ENCODE data around the gene COL1A1.
A peak's percentile ranks its signal among the peaks of the same experiment; 100 is the strongest.

COL1A1 gene

DNA sequence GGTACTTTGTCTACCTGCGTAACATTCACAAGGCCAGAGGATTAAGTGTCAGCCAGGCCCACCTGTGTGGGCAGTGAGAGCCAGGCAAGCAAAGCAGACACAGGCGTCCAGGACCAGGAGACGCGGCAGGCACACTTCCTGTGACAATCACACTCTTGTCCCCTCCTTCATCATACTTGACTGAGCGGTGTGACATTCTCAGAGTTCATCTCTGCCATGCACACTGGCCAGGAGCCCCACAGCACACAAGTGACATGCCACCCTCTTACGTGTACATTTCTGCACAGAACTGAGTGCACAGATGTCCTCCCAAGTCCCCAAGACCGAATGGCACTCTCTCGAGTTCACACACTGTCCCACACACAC is 59.7 kb downstream of the COL1A1 start:
- DNase-seq (ENCODE audit: low read depth in 2 of 2): no peak

DNA sequence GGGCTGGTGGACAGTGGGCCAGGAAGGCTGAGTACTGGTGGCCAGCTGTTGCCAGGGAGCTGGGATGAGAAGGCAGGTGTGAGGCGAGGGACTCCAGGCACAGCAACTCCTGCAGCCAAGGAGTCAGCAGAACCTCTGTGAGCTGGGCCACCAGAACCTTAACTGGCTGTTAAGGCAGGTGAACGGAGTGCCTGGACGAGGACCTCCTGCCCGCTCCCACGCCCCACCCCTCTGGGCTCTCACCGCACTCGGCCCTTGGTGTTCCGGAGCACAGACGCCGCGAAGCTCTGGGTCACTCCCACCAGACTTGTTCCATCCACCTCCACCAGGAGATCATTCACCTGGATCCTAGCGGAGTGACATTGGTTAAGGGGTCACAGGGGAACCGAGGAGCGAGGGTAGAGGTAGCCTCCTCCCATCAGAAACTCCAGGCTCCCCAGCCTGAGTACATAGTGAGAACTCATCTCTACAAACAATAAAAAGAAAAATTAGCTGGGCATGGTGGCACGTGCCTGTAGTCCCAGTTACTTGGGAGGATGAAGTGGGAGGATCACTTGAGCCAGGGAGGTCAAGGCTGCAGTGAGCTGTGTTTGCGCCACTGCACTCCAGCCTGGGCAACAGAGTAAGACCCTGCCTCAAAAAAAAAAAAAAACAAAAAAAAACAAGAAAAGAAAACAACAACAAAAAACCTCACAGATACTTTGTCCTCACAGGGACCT is 60.2 kb downstream of the COL1A1 start:
- DNase-seq (ENCODE audit: low read depth in 2 of 2): no peak

DNA sequence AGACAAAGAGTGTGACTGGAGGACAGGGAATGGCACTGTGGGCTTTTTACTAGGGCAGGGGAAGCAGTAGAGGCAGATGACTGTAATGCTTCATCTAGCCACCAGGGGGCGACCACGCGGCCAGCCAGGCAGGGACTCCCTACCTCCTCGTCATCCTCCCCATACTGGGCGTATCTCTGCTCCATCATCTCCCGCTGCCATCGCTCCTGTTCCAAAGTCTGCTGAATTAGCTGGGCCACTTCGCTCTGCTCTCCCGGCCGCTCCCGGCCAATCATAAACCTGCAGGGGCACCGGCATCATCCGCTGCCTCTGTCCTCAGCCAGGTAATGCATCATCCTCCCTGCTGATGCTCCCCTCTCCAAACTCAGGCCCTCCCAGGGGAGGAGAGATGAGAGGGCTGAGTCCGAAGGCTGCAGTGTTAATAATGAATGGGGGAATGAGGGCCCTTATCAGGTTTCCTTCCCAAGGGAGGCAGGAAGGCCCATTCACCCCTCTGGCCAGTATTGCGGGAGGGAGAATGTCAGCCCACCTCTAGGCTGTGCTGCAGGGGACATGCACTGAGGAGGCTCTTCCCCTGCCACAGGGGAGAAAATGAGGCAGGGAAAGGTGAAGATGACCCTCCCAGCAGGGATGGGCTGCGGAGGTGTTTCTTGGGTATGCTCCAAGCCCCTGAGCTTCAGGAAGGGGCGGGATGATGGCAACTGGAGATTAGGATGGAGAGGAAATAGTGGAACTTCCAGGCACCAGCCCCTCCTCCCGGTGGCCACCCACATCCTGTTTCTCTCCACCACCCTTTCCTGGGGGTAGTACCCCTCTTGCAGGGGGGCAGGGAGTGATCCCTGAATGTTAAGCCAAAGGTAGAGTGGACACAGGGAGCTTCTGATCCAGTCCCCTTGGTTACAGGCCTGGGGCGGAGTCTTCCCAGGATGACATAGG is 61.2 kb downstream of the COL1A1 start:
- peak; percentile 67 to 68 for DNase-seq (ENCODE audit: low read depth in 2 of 2)

- no peak for DNase-seq (ENCODE audit: low read depth in 2 of 2)
These were observed 62.1 kb downstream of the COL1A1 start for GRCh38 chr17:50139185-50139783.

DNA sequence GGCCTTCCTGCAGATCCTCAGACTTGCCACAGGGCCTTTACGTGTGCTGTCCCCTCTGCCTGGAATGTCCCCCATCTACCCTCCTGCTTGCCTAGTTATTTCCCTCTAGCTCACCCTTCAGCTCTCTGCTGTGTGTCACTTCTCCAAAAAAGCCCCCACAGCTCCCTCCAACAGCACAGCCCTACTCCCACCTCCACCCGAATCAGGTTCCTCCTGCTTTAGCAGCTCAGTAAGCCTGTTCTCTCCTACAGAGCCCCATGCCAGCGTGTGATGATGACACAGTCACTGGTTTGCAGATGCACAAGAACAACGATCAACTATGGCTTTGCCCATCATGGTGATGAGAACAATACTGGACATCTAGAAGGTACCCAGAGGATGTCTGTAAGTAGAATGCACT is 64.4 kb downstream of the COL1A1 start:
- DNase-seq (ENCODE audit: low read depth in 2 of 2): no peak

- DNase-seq (ENCODE audit: low read depth in 2 of 2): no peak
These were observed 65.2 kb downstream of the COL1A1 start for GRCh38 chr17:50136096-50136687.

DNA sequence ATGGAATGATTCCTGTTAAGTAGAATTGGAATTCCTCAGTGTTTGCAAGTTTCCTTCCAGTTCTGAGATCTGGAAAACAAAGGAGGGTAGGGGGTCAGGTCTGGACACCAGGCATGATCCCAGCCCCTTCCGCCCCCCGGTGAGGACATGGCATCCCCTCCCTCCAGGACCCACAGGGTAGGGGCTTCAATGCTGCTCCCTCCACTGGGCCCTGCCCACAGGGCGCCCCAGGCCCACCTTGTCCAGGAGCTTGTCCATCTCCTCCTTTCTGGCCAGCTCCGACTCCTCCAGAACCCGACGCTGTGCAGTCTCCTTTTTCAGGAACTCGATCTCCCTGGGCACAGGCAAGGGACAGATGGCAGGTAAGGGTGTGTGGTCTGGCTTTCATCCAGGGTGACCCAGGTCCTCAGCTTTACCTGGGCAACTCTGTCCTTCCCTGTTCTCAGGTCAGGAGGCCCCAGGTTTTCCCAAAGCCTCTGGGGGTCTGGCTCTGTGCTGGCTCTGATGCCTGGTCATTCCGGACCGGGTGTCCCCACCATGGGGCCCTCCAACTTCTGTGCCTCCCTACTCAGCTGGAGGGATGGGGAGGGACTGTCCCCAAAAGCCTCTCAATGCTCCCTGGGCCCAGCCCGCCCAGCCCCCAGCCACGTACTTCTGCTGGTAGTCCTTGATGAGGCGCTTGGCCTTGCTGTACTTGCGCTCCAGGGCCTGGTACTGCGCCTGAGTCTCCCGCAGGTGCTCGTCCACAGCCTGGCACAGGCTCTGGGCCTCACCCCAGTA is 65.9 kb downstream of the COL1A1 start:
- no peak for DNase-seq (ENCODE audit: low read depth in 2 of 2)

- DNase-seq (ENCODE audit: low read depth in 2 of 2): no peak
These were observed 67.0 kb downstream of the COL1A1 start for GRCh38 chr17:50134206-50135110.

GRCh38 chr17:50133769-50134099 is 67.7 kb downstream of the COL1A1 start:
- DNase-seq (ENCODE audit: low read depth in 2 of 2): no peak
